HG03565 (cell line): ENCODE results near the gene BRSK2.

Experiments used
- ATAC-seq: cut with Tn5 transposase; IDR thresholded peaks from one replicate; pipeline ENCODE4 v1.9.1; 2021; ENCODE audit warnings: mild to moderate bottlenecking, moderate library complexity; ENCODE audit not compliant: unreplicated experiment

The BRSK2 gene

GRCh38 chr11:1373536-1374214 lies 16.1 kb upstream of the BRSK2 start:
- ATAC-seq, result no peak

- ATAC-seq, result no peak
These were observed 14.4 kb upstream of the BRSK2 start for GRCh38 chr11:1375161-1375954.

- ATAC-seq, result no peak
These were observed 13.8 kb upstream of the BRSK2 start for GRCh38 chr11:1375955-1376258.

GRCh38 chr11:1377231-1377780 lies 12.4 kb upstream of the BRSK2 start:
- no peak for ATAC-seq

GRCh38 chr11:1381793-1382425 lies 7.8 kb upstream of the BRSK2 start:
- ATAC-seq, result no peak

- no peak for ATAC-seq
These were observed 7.3 kb upstream of the BRSK2 start for GRCh38 chr11:1382429-1382828.

GRCh38 chr11:1382831-1383607 lies 6.7 kb upstream of the BRSK2 start:
- ATAC-seq, result no peak

- ATAC-seq, result no peak
These were observed 5.3 kb upstream of the BRSK2 start for GRCh38 chr11:1384199-1384970.

- no peak for ATAC-seq
These were observed 2.2 kb upstream of the BRSK2 start for GRCh38 chr11:1387521-1387920.

GRCh38 chr11:1387961-1388762 lies 1.6 kb upstream of the BRSK2 start:
- no peak for ATAC-seq

- no peak for ATAC-seq
These were observed 1.0 kb upstream of the BRSK2 start for GRCh38 chr11:1388763-1389102.

GRCh38 chr11:1389103-1389931 lies 417 bp upstream of the BRSK2 start:
- peak; percentile 81 for ATAC-seq

GRCh38 chr11:1390569-1391164 lies 933 bp downstream of the BRSK2 start:
- no peak for ATAC-seq

GRCh38 chr11:1391165-1392075 lies 1.7 kb downstream of the BRSK2 start:
- no peak for ATAC-seq

- no peak for ATAC-seq
These were observed 2.4 kb downstream of the BRSK2 start for GRCh38 chr11:1392111-1392510.

- ATAC-seq, result no peak
These were observed 2.8 kb downstream of the BRSK2 start for GRCh38 chr11:1392561-1392960.

- ATAC-seq, result no peak
These were observed 3.4 kb downstream of the BRSK2 start for GRCh38 chr11:1393038-1393710.
